Activated naive CD8-positive, alpha-beta T cell (primary cell): ENCODE results near the gene ASMTL.
"Not testable (repeated sequence)": the region's sequence is repeated elsewhere in the genome, so short reads cannot be mapped to it uniquely, and the experiment has no call there.

ENCODE experiments used
- H3K27ac Mint-ChIP-seq: one replicate; pipeline ENCODE4 v1.8.0; 2021; ENCODE audit warnings: mixed read lengths
- H3K27me3 Mint-ChIP-seq: one replicate; pipeline ENCODE4 v1.8.0; 2021; ENCODE audit warnings: mixed read lengths
- H3K36me3 Mint-ChIP-seq: one replicate; pipeline ENCODE4 v1.8.0; 2021; ENCODE audit warnings: mixed read lengths
- H3K4me1 Mint-ChIP-seq: one replicate; pipeline ENCODE4 v1.8.0; 2021; ENCODE audit warnings: low read depth, mixed read lengths
- H3K4me3 Mint-ChIP-seq: one replicate; pipeline ENCODE4 v1.8.0; 2021; ENCODE audit warnings: mild to moderate bottlenecking, mixed read lengths
- H3K9me3 Mint-ChIP-seq: one replicate; pipeline ENCODE4 v1.8.0; 2021; ENCODE audit warnings: low read depth, mixed read lengths

Gene ASMTL

DNA sequence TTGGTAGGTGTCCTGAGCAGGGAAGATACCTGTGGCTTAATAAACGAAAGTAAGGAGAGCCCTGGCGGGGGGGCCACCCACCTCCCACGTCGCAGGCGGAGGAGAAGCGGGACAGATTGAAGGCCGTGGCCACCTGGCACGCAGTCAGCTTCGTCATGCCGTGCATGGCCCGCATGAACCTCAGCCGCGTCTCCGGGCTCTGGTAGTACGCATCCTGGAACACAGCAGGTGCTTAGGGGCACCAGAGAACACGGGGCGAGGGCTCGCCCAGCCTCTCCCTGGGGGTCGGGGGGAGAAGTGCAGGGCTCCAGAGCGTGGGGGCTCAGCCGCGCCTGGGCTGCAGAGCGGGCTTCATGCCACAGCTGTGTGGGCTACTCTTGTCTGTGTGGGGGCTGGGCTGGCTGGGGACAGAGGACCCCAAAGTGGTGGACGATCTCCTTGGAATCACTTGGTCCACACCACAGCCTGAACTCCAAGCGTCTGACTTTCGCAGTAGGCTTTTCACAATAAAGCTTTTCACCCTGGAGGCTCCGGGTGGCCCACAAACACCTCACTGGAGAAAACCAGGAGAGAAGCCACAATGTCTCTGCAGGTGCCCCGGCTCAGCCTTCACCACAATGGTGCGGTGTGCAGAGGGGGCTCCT lies 33.7 kb downstream of the ASMTL start:
- H3K4me3 Mint-ChIP-seq = no peak overlapping the region
- no peak overlapping the region for H3K27ac Mint-ChIP-seq
- peaks cover 24% of the 10 kb centered on the region for H3K36me3 Mint-ChIP-seq

DNA sequence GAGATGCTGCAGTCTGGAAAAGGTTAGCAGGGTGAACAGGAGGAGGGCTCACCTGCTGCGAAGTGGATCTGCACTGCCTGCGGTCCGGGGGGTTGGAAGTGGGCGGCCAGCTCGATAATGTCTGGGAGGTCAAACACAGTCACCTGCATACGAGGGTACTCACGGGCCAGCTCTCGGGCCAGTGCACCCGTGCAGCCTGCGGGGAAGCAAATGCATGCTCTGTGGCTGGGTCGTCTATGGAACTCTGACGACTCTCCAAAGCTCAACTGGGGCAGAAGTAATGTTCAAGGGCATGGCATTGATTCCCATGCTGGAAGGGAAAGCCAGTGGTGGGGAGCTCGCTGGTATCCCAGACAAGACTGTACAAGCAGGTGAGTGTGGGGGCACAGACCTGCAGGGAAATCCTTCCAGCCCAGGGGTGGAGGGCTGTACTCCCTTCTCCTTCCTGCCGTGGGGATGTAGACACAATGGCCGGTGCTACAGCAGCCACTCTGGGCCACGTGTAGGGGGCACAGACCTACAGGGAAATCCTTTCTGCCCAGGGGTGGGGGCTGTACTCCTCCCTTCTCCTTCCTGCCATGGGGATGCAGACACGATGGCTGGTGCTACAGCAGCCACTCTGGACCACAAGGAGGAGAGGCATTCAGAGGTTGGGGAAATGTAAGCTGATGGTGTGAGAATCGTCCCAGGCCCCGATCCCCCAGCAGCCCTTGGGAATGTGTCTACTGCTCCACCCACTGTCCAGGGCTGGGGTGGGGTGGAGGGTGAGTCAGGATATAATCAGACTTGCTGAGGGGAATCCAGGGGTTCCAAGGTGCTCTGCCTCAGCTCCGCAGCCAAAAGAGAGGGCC lies 34.6 kb downstream of the ASMTL start:
- Mint-ChIP-seq H3K27me3 (no peaks in the 10 kb centered on the region), H3K4me3 (no peak overlapping the region), H3K4me1 (no peaks in the 10 kb centered on the region), H3K9me3 (no peaks in the 10 kb centered on the region), H3K36me3 (peaks cover 22% of the 10 kb centered on the region), H3K27ac (no peak overlapping the region)

More for the DNA sequence above, 33.7 kb downstream of the ASMTL start:
- H3K9me3 Mint-ChIP-seq = no peaks in the 10 kb centered on the region
- H3K27me3 Mint-ChIP-seq = no peaks in the 10 kb centered on the region
- H3K4me1 Mint-ChIP-seq = no peaks in the 10 kb centered on the region

DNA sequence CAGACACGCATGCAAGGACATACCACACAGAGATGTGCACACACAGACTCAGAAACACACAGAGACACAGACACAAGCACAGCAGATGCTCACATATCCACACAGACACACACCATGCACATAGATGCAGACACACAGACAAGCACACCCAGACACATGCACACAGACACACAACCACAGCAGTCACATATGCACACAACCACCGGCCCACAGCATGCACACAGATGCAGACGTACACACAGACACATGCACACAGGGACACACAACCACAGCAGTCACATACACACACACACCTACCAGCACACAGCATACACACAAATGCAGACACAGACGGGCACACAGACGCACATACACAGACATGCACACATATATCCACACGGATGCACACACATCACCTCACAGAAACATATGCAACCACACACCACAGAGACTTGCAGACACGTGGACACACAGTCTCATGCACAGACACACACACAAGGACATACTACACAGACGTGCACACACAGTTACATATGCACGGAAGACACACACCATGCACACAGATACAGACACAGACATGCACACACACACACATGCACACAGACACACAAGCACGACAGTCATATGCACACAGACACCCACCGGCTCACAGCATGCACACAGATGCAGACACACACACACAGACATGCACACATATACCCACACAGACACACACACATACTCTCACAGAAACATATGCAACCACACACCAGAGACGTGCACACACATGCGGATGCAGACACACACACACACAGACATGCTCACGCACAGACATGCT lies 35.5 kb downstream of the ASMTL start:
- Mint-ChIP-seq H3K4me1 (no peaks in the 10 kb centered on the region), H3K9me3 (no peaks in the 10 kb centered on the region), H3K4me3 (no peak overlapping the region), H3K36me3 (peaks cover 20% of the 10 kb centered on the region), H3K27ac (no peak overlapping the region), H3K27me3 (no peaks in the 10 kb centered on the region)

DNA sequence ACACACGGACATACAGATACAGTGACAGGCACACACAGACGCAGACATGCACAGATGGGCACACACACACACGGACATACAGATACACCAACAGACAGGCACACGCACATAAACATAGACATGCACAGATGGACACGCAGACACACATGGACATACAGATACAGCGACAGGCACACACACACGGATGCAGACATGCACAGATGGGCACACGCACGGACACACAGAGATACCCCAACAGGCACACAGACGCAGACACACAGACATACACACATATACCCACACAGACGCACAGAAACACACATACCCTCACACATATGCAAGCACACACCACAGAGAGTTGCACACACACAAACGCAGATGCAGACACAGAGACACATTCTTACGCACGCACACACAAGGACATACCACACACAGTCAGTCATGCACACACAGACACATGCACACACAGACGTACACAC lies 36.4 kb downstream of the ASMTL start:
- no peaks in the 10 kb centered on the region for H3K9me3 Mint-ChIP-seq
- H3K27me3 Mint-ChIP-seq = no peaks in the 10 kb centered on the region
- H3K4me3 Mint-ChIP-seq = no peak overlapping the region
- no peaks in the 10 kb centered on the region for H3K4me1 Mint-ChIP-seq
- no peak overlapping the region for H3K27ac Mint-ChIP-seq
- peaks cover 14% of the 10 kb centered on the region for H3K36me3 Mint-ChIP-seq

DNA sequence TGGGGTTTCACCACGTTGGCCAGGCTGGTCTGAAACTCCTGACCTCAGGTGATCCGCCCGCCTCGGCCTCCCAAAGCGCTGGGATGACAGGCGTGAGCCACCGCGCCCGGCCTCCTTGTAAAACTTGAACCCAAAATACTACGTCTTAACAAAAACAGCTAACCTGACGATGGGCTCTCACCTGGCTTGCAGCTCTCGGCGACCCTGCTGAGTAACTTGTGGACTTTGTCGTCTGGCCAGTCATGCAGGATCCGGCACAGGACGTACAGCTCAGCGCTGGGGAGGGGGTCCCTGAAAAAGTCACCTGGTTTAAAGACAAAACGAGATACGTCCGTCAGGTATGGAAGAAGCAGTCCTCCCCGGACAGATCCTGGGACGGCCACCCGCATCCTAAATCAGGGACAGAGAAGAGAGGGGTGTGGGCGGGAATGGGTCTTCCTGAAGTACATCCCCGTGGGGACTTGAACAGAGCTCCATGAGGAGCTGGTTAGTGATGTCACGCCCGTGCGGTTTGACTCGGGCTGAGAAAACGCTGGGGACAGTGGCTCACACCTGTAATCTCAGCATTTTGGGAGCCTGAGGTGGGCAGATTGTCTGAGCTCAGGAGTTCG lies 40.1 kb downstream of the ASMTL start:
- Mint-ChIP-seq H3K36me3 (peaks cover 6% of the 10 kb centered on the region), H3K27ac (no peak overlapping the region), H3K27me3 (no peaks in the 10 kb centered on the region), H3K4me1 (no peaks in the 10 kb centered on the region), H3K4me3 (no peak overlapping the region), H3K9me3 (no peaks in the 10 kb centered on the region)

DNA sequence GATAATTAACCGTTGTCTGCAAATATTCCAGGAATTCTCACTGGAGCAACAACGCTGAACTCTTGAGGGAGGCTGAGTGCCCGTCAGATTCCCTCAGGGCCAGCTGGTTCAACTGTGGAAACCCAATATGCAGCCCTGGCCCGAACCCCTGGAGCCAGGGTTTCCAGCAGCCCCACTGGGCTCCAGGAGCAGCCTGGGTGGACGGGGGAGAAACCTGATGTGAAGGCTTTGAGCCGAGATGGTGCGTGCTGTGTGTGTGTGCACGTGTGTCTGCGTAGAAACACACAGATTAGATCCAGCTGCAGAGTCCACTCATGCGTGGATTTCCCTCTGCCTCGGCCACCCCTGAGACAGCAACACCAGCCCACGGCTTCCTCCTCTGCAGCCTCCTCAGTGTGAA lies 41.4 kb downstream of the ASMTL start:
- H3K4me1 Mint-ChIP-seq = no peaks in the 10 kb centered on the region
- H3K36me3 Mint-ChIP-seq = peaks cover 6% of the 10 kb centered on the region
- H3K27me3 Mint-ChIP-seq = no peaks in the 10 kb centered on the region
- no peak overlapping the region for H3K27ac Mint-ChIP-seq
- H3K4me3 Mint-ChIP-seq = no peak overlapping the region
- no peaks in the 10 kb centered on the region for H3K9me3 Mint-ChIP-seq

GRCh38 chrX:1407035-1407434 lies 45.7 kb downstream of the ASMTL start:
- Mint-ChIP-seq H3K4me3 (no peak overlapping the region), H3K27me3 (no peaks in the 10 kb centered on the region), H3K27ac (no peak overlapping the region), H3K9me3 (no peaks in the 10 kb centered on the region), H3K36me3 (no peaks in the 10 kb centered on the region), H3K4me1 (no peaks in the 10 kb centered on the region)

- H3K27ac Mint-ChIP-seq, H3K4me3 Mint-ChIP-seq, H3K36me3 Mint-ChIP-seq, H3K27me3 Mint-ChIP-seq, H3K9me3 Mint-ChIP-seq, H3K4me1 Mint-ChIP-seq: not testable (repeated sequence)
Measured at GRCh38 chrX:1405769-1406168, 46.9 kb downstream of the ASMTL start.

DNA sequence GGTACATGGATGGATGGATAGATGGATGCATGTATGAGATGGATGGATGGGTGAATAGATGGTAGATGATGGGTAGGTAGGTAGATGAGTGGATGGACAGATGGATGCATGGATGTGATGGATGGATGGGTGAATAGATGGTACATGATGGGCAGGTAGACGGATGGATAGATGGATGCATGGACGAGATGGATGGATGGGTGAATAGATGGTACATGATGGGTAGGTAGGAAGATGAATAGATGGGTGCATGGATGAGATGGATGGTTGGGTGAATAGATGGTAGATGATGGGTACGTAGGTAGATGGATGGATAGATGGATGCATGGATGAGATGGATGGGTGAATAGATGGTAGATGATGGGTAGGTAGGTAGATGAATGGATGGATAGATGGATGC lies 48.8 kb downstream of the ASMTL start:
- H3K27ac Mint-ChIP-seq, H3K9me3 Mint-ChIP-seq, H3K4me1 Mint-ChIP-seq, H3K27me3 Mint-ChIP-seq, H3K4me3 Mint-ChIP-seq, H3K36me3 Mint-ChIP-seq: not testable (repeated sequence)

GRCh38 chrX:1403228-1403627 lies 49.5 kb downstream of the ASMTL start:
- Mint-ChIP-seq H3K27ac (no peak overlapping the region), H3K36me3 (no peaks in the 10 kb centered on the region), H3K9me3 (no peaks in the 10 kb centered on the region), H3K27me3 (no peaks in the 10 kb centered on the region), H3K4me1 (no peaks in the 10 kb centered on the region), H3K4me3 (no peak overlapping the region)

DNA sequence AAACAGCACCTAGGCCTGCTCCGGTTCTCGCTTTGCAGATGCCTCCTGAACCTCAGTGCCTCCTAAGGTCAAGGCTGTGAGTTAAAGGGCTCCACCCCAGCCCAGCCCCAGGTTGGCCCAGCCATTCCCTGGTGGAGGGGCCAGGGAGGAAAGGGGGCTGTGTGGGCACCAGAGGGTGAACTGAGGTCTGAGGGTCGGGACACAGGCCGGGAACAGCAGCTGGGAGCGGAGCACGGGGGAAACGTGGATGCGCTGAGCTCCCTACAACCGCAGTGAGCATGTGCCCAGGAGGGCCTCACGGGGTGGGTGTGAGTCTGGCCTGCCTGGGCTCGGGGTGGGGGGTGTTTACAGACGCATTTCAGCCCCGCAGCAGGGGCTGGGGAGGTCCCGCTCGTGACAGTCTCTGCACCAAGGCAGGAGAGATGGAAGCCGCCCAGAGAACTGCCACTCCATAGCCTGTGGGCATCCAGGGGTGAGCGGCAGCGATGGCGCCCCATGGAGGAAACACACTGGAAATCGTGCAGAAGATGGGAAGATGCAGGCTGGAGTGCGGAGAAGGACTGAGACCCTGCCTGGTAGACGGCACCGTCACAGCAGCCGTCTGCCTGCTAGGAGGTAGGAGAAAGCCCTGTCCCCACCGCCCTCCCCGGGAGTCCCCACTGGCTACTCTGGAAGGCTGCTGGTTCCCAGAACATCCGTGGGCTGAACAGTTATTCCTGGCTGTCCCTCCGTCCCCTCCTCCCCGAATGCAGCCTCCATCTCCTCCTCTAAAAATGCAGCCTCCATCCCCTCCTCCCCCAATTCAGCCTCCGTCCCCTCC lies 50.9 kb downstream of the ASMTL start:
- Mint-ChIP-seq H3K36me3 (no peaks in the 10 kb centered on the region), H3K4me1 (no peaks in the 10 kb centered on the region), H3K27ac (no peak overlapping the region), H3K4me3 (no peak overlapping the region), H3K27me3 (no peaks in the 10 kb centered on the region), H3K9me3 (no peaks in the 10 kb centered on the region)

GRCh38 chrX:1400742-1401471 lies 51.8 kb downstream of the ASMTL start:
- H3K4me1 Mint-ChIP-seq = peaks cover 2% of the 10 kb centered on the region
- no peaks in the 10 kb centered on the region for H3K36me3 Mint-ChIP-seq
- no peaks in the 10 kb centered on the region for H3K9me3 Mint-ChIP-seq
- no peaks in the 10 kb centered on the region for H3K27me3 Mint-ChIP-seq
- no peak overlapping the region for H3K4me3 Mint-ChIP-seq
- no peak overlapping the region for H3K27ac Mint-ChIP-seq

- Mint-ChIP-seq H3K27ac (no peak overlapping the region), H3K27me3 (no peaks in the 10 kb centered on the region), H3K36me3 (peaks cover 5% of the 10 kb centered on the region), H3K9me3 (no peaks in the 10 kb centered on the region), H3K4me3 (no peak overlapping the region), H3K4me1 (peaks cover 11% of the 10 kb centered on the region)
Measured at GRCh38 chrX:1400049-1400448, 52.7 kb downstream of the ASMTL start.
